Gastrocnemius medialis (tissue), 4 donors: Measurements from ENCODE around the gene ASIC2. TPM values are rescaled to one million over a fixed set of nuclear protein-coding genes. Genes with fewer than 3 reads are reported as not detected.

Source experiments
- ATAC-seq, 2 donors: fragments of 150-250 bp; one replicate each; pipeline ENCODE4 v1.9.1; 2016
- DNase-seq, 2 donors: peaks; one replicate each; pipeline ENCODE4 v3.0.0-alpha.2; 2019
- H3K27ac ChIP-seq, 4 donors: fragments of 200-600 bp; sonication (generic); 1 replicate in 1 of 4; 2 replicates in 3 of 4; pipeline ENCODE4 v1.5.1; 2016 to 2018; ENCODE audit warnings: mild to moderate bottlenecking in 2 of 4, moderate library complexity in 1 of 4
- H3K27me3 ChIP-seq, 3 donors: fragments of 200-600 bp; sonication (generic) in 2 of 3; 1 replicate in 1 of 3; 2 replicates in 2 of 3; pipeline versions ENCODE4 v1.5.1 to v1.6.0; 2016 to 2019; ENCODE audit warnings: mild to moderate bottlenecking in 1 of 3, moderate library complexity in 1 of 3
- H3K36me3 ChIP-seq, 2 donors: fragments of 200-600 bp; sonication (generic) in 1 of 2; one replicate each; pipeline ENCODE4 v1.5.1; 2017 to 2018
- H3K4me1 ChIP-seq, 2 donors: fragments of 200-600 bp; sonication (generic) in 1 of 2; one replicate each; pipeline ENCODE4 v1.5.1; 2016 to 2017; ENCODE audit warnings: mild to moderate bottlenecking in 2 of 2
- H3K4me3 ChIP-seq, 4 donors: fragments of 200-600 bp; sonication (generic) in 3 of 4; 1 replicate in 1 of 4; 2 replicates in 3 of 4; pipeline ENCODE4 v1.5.1; 2016 to 2019; ENCODE audit warnings: mild to moderate bottlenecking in 2 of 4
- H3K9me3 ChIP-seq, 3 donors: fragments of 200-600 bp; sonication (generic) in 2 of 3; 1 replicate in 1 of 3; 2 replicates in 2 of 3; pipeline ENCODE4 v1.5.1; 2016 to 2019
- CTCF ChIP-seq, 5 experiments: fragments of 450-650 bp in 3 of 5; fragments of 200-600 bp in 2 of 5; sonication (generic) in 2 of 5; IDR thresholded peaks in 4 of 5; conservative IDR thresholded peaks in 1 of 5; 1 replicate in 4 of 5; 2 replicates in 1 of 5; pipeline ENCODE4 v1.5.1; 2016 to 2019; ENCODE audit warnings: antibody characterized with exemption in 5 of 5, mild to moderate bottlenecking in 3 of 5, moderate library complexity in 3 of 5
- POLR2A ChIP-seq, 2 donors: fragments of 450-650 bp; IDR thresholded peaks; one replicate each; pipeline ENCODE4 v1.6.1; 2017; ENCODE audit warnings: antibody characterized with exemption in 2 of 2, mild to moderate bottlenecking in 2 of 2, moderate library complexity in 2 of 2
- in situ Hi-C, 4 donors: fragments of 200-750 bp; cut with MboI; loops; one replicate each; pipeline versions ENCODE4 v1.15.0 to v1.8.0; 2017; ENCODE audit warnings: low sequenced_read_pairs in 4 of 4
- intact Hi-C: fragments of 100-400 bp; cut with DNase I; formaldehyde crosslinking; loops from one replicate; pipeline ENCODE4 v1.15.1; 2023; ENCODE audit warnings: low total_unique reads
- total RNA-seq, 4 donors: library from RNA; depleted of rRNA; stranded (reverse); fragments of >200 nt; gene quantifications; one replicate each; pipeline versions ENCODE4 v1.1.0 to v1.2.3, GENCODE V29; 2016

Gene ASIC2
- total RNA-seq, 4 donors from 2014 or later: not detected

GRCh38 chr17:33046361-33047255, 246.5 kb downstream of the ASIC2 start:
- no peaks in the 10 kb centered on the region for H3K9me3 ChIP-seq
- H3K27ac ChIP-seq: no peak overlapping the region
- ATAC-seq (no peak), DNase-seq (no peak)
- no peaks in the 10 kb centered on the region for H3K4me1 ChIP-seq
- in situ Hi-C loops (no loop called here), intact Hi-C loops (no loop called here)
- TF ChIP-seq CTCF (IDR thresholded peaks at IDR 0.05 in 4 of 5, conservative IDR thresholded peaks at IDR 0.05 in 1 of 5) (no peak), POLR2A (IDR thresholded peaks at IDR 0.05) (no peak)
- H3K27me3 ChIP-seq: no peaks in the 10 kb centered on the region
- H3K36me3 ChIP-seq: no peaks in the 10 kb centered on the region
- H3K4me3 ChIP-seq: no peak overlapping the region

GRCh38 chr17:33045216-33045615, 247.9 kb downstream of the ASIC2 start:
- in situ Hi-C loops: no loop called here
- H3K27me3 ChIP-seq: no peaks in the 10 kb centered on the region
- H3K4me1 ChIP-seq: no peaks in the 10 kb centered on the region
- intact Hi-C loops: no loop called here
- H3K4me3 ChIP-seq: no peak overlapping the region
- TF ChIP-seq POLR2A (IDR thresholded peaks at IDR 0.05) (no peak), CTCF (IDR thresholded peaks at IDR 0.05 in 4 of 5, conservative IDR thresholded peaks at IDR 0.05 in 1 of 5) (no peak)
- H3K27ac ChIP-seq: no peak overlapping the region
- ATAC-seq (no peak), DNase-seq (no peak)
- H3K9me3 ChIP-seq: no peaks in the 10 kb centered on the region
- H3K36me3 ChIP-seq: no peaks in the 10 kb centered on the region

- no peak overlapping the region for H3K4me3 ChIP-seq
- no peaks in the 10 kb centered on the region for H3K4me1 ChIP-seq
- H3K27ac ChIP-seq: no peak overlapping the region
- no peaks in the 10 kb centered on the region for H3K9me3 ChIP-seq
- TF ChIP-seq POLR2A (IDR thresholded peaks at IDR 0.05) (no peak), CTCF (IDR thresholded peaks at IDR 0.05 in 4 of 5, conservative IDR thresholded peaks at IDR 0.05 in 1 of 5) (no peak)
- DNase-seq (no peak), ATAC-seq (no peak)
- H3K36me3 ChIP-seq: no peaks in the 10 kb centered on the region
- intact Hi-C loops: no loop called here
- H3K27me3 ChIP-seq: no peaks in the 10 kb centered on the region
- in situ Hi-C loops: no loop called here
Measured at GRCh38 chr17:33044771-33045170, 248.3 kb downstream of the ASIC2 start.

- H3K4me1 ChIP-seq: no peaks in the 10 kb centered on the region
- DNase-seq: no peak
- no peaks in the 10 kb centered on the region for H3K9me3 ChIP-seq
- no peak for ATAC-seq
- H3K36me3 ChIP-seq: no peaks in the 10 kb centered on the region
- H3K4me3 ChIP-seq: no peak overlapping the region
- no peak for TF ChIP-seq POLR2A (IDR thresholded peaks at IDR 0.05)
- TF ChIP-seq CTCF (IDR thresholded peaks at IDR 0.05 in 4 of 5, conservative IDR thresholded peaks at IDR 0.05 in 1 of 5): no peak
- intact Hi-C loops (no loop called here), in situ Hi-C loops (no loop called here)
- H3K27me3 ChIP-seq: peaks cover 0 to 8% (median 1%) of the 10 kb centered on the region in 3 donors
- H3K27ac ChIP-seq: no peak overlapping the region
Measured at GRCh38 chr17:33040461-33040860, 252.6 kb downstream of the ASIC2 start.
